GM23338 (cell line): Measurements from ENCODE around the gene MRPL32. TPM values are rescaled to one million over a fixed set of nuclear protein-coding genes. Genes with fewer than 3 reads are reported as not detected.
A peak's percentile ranks its signal among the peaks of the same experiment; 100 is the strongest.

Source experiments
- ATAC-seq: fragments of 200-7000 bp; cut with Tn5 transposase; 3 replicates; pipeline ENCODE4 v1.9.1; 2020
- DNase-seq: peaks from one replicate; pipeline ENCODE4 v3.0.0-alpha.2; 2015; ENCODE audit warnings: low spot score
- H2AFZ ChIP-seq: fragments of 200-600 bp; sonication (generic); 2 replicates; pipeline ENCODE4 v1.8.0; 2016; ENCODE audit warnings: antibody characterized with exemption, mild to moderate bottlenecking, moderate library complexity
- H3F3A ChIP-seq: fragments of 200-600 bp; sonication (generic); replicated peaks from 2 replicates; pipeline ENCODE4 v1.8.0; 2017; ENCODE audit warnings: antibody characterized with exemption, mixed run types, low read depth
- H3K27ac ChIP-seq: fragments of 200-600 bp; sonication (generic); 2 replicates; pipeline ENCODE4 v1.6.1; 2016; ENCODE audit warnings: low read depth
- H3K27me3 ChIP-seq: fragments of 200-600 bp; sonication (generic); 2 replicates; pipeline ENCODE4 v1.8.0; 2016; ENCODE audit warnings: mild to moderate bottlenecking, mixed run types, moderate library complexity; ENCODE audit not compliant: insufficient read depth
- H3K36me3 ChIP-seq: fragments of 200-600 bp; sonication (generic); 2 replicates; pipeline ENCODE4 v1.8.0; 2016; ENCODE audit warnings: mild to moderate bottlenecking; ENCODE audit not compliant: insufficient read depth
- H3K4me1 ChIP-seq: fragments of 200-600 bp; sonication (generic); 2 replicates; pipeline ENCODE4 v1.8.0; 2016; ENCODE audit warnings: mild to moderate bottlenecking, moderate library complexity; ENCODE audit not compliant: insufficient read depth
- H3K4me2 ChIP-seq: fragments of 200-600 bp; sonication (generic); 2 replicates; pipeline ENCODE4 v1.7.1; 2017; ENCODE audit warnings: mixed run types
- H3K4me3 ChIP-seq: fragments of 200-600 bp; sonication (generic); 2 replicates; pipeline ENCODE4 v1.6.1; 2016; ENCODE audit warnings: mixed run types
- H3K79me2 ChIP-seq: fragments of 200-600 bp; sonication (generic); replicated peaks from 2 replicates; pipeline ENCODE4 v1.8.0; 2017; ENCODE audit warnings: mild to moderate bottlenecking; ENCODE audit not compliant: insufficient read depth
- H3K9me2 ChIP-seq: fragments of 200-600 bp; sonication (generic); 2 replicates; pipeline ENCODE4 v1.8.0; 2017; ENCODE audit not compliant: insufficient read depth
- H4K20me1 ChIP-seq: fragments of 200-600 bp; sonication (generic); replicated peaks from 2 replicates; pipeline ENCODE4 v1.8.0; 2017; ENCODE audit warnings: mild to moderate bottlenecking; ENCODE audit not compliant: insufficient read depth
- H3K27ac Mint-ChIP-seq: 2 replicates; pipeline ENCODE4 v1.8.0; 2020; ENCODE audit warnings: inconsistent platforms, mild to moderate bottlenecking, moderate library complexity, mixed read lengths
- H3K27me3 Mint-ChIP-seq: 3 replicates; pipeline ENCODE4 v1.8.0; 2022; ENCODE audit warnings: low read depth, mild to moderate bottlenecking, moderate library complexity, mixed read lengths, inconsistent platforms; ENCODE audit not compliant: insufficient read depth, poor library complexity
- H3K36me3 Mint-ChIP-seq: 3 replicates; pipeline ENCODE4 v1.8.0; 2021; ENCODE audit warnings: low read depth, mild to moderate bottlenecking, inconsistent platforms, moderate library complexity, mixed read lengths
- H3K4me1 Mint-ChIP-seq: 3 replicates; pipeline ENCODE4 v1.8.0; 2020; ENCODE audit warnings: mild to moderate bottlenecking, inconsistent platforms, mixed read lengths
- H3K4me3 Mint-ChIP-seq: 3 replicates; pipeline ENCODE4 v1.8.0; 2021; ENCODE audit warnings: moderate library complexity, mild to moderate bottlenecking, inconsistent platforms, mixed read lengths
- H3K9me3 Mint-ChIP-seq: 3 replicates; pipeline ENCODE4 v1.8.0; 2020; ENCODE audit warnings: moderate library complexity, mild to moderate bottlenecking, inconsistent platforms, mixed read lengths
- CREB1 ChIP-seq: fragments of 250-450 bp; sonication (Bioruptor Pico); IDR thresholded peaks from 2 replicates; pipeline ENCODE4 v1.5.0; 2020; ENCODE audit warnings: low read depth, mild to moderate bottlenecking, moderate library complexity
- EZH2 ChIP-seq: fragments of 200-600 bp; sonication (generic); IDR thresholded peaks from one replicate; pipeline ENCODE4 v1.8.0; 2017; ENCODE audit warnings: antibody characterized with exemption, mild to moderate bottlenecking, low read depth; ENCODE audit not compliant: unreplicated experiment
- EZH2phosphoT487 ChIP-seq: fragments of 200-600 bp; sonication (generic); IDR thresholded peaks from one replicate; pipeline ENCODE4 v1.8.1; 2018; ENCODE audit warnings: antibody characterized with exemption; ENCODE audit not compliant: unreplicated experiment
- JUNB ChIP-seq: IDR thresholded peaks from one replicate; pipeline ENCODE4 v1.6.1; 2016; ENCODE audit warnings: antibody characterized with exemption; ENCODE audit not compliant: unreplicated experiment
- REST ChIP-seq: IDR thresholded peaks from one replicate; pipeline ENCODE4 v1.6.1; 2018; ENCODE audit warnings: antibody characterized with exemption; ENCODE audit not compliant: unreplicated experiment
- STAT1 ChIP-seq: IDR thresholded peaks from one replicate; pipeline ENCODE4 v1.6.1; 2016; ENCODE audit warnings: antibody characterized with exemption; ENCODE audit not compliant: unreplicated experiment
- ZNF114 ChIP-seq: fragments of 250-450 bp; sonication (Bioruptor Pico); IDR thresholded peaks from 2 replicates; pipeline ENCODE4 v1.5.0; 2020; ENCODE audit warnings: mild to moderate bottlenecking, moderate library complexity
- ZNF331 ChIP-seq: fragments of 250-450 bp; sonication (Bioruptor Pico); IDR thresholded peaks from 2 replicates; pipeline ENCODE4 v1.5.0; 2020; ENCODE audit warnings: low read depth, mild to moderate bottlenecking, moderate library complexity
- polyA plus RNA-seq: library from polyadenylated mRNA; unstranded; fragments of >200 nt; fragmentation: Nextera tagmentation; extraction: Ambion mirVana; gene quantifications from 2 replicates; pipeline ENCODE4 v1.2.1, GENCODE V29; 2016
- total RNA-seq: library from RNA; depleted of rRNA; stranded (reverse); fragments of >200 nt; shearing (Covaris generic); gene quantifications from 2 replicates; pipeline ENCODE4 v1.2.3, GENCODE V29; 2014
- TF ChIP-seq, protein P1 (sequence below): fragments of 250-450 bp; sonication (Bioruptor Pico); IDR thresholded peaks from 2 replicates; pipeline ENCODE4 v1.5.0; 2020; ENCODE audit warnings: mild to moderate bottlenecking, moderate library complexity
- TF ChIP-seq, protein P2 (sequence below), 2 experiments: fragments of 200-600 bp in 1 of 2; sonication (generic) in 1 of 2; conservative IDR thresholded peaks; 2 replicates each; pipeline versions ENCODE4 v1.5.1 to v1.6.1; 2016 to 2017; ENCODE audit warnings: antibody characterized with exemption in 2 of 2, low read depth in 2 of 2, mild to moderate bottlenecking in 2 of 2, moderate library complexity in 1 of 2

The MRPL32 gene
- total and polyA plus RNA-seq, 2 experiments from 2014 or later: 93.4 to 303 TPM

DNA sequence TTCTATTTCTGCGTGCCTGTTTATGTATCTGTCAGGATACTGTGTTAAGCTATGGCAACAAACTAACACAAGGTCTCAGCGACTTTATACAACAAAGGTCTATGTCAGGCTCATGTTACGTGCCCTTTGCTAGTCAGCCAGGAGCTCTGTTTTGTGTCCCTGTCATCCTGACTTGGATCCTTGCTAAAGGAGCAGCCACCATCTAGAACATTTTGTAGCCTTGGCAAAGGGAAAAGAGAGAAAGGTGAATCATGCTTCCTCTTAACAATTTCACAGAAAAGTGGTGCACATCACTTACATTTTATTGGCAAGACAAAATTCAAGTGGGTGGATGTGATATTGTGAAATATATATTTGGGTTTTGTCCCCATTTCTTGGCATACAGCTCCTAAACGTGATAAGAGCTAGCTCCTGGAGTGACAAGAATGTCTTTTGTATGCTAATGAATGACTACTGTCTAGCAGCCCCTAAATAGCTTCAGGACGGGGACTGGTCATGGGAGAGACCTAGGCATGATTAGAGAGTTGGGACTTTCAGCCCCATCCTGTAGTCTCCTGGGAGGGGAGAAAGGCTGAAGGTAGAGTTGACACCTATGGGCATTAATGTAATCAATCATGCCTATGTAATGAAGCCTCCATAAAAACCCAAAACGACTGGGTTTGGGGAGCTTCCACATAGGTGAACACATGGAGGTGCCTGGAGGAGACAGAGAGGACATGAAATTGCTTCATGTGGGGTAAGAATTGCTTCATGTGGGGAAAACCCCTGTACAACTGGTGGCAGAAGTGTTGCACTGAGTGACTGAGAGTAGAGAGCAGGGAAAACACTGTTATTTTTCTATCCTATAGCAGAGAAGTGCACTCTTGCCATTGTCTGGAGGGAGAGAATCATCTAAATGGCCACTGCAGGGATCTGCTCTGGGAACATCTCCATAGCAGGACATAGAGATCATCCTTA is 33.0 kb downstream of the MRPL32 start:
- Histone ChIP-seq H3K27me3 (no peaks in the 10 kb centered on the region), H3K4me1 (peaks cover 22% of the 10 kb centered on the region; the same call in 1 of the 2 replicates), H2AFZ (no peak overlapping the region; the same call in 1 of the 2 replicates), H3K4me3 (no peak overlapping the region), H3K79me2 (no peaks in the 10 kb centered on the region), H3K4me2 (0 out of 2 replicates have a peak overlapping the region, but pooled peaks have one; percentile 6), H3F3A (no peaks in the 10 kb centered on the region), H3K9me2 (0 out of 2 replicates have a peak, but pooled peaks cover 6% of the 10 kb centered on the region), H3K36me3 (no peaks in the 10 kb centered on the region; the same call in 1 of the 2 replicates), H4K20me1 (no peaks in the 10 kb centered on the region), H3K27ac (no peak overlapping the region)
- TF ChIP-seq ZNF331 (CRISPR knock-in tag) (no peak), EZH2 (no peak), STAT1 (no peak), JUNB (no peak), CREB1 (CRISPR knock-in tag) (no peak), EZH2phosphoT487 (no peak), REST (no peak), ZNF114 (CRISPR knock-in tag) (no peak)
- TF ChIP-seq, protein P1, sequence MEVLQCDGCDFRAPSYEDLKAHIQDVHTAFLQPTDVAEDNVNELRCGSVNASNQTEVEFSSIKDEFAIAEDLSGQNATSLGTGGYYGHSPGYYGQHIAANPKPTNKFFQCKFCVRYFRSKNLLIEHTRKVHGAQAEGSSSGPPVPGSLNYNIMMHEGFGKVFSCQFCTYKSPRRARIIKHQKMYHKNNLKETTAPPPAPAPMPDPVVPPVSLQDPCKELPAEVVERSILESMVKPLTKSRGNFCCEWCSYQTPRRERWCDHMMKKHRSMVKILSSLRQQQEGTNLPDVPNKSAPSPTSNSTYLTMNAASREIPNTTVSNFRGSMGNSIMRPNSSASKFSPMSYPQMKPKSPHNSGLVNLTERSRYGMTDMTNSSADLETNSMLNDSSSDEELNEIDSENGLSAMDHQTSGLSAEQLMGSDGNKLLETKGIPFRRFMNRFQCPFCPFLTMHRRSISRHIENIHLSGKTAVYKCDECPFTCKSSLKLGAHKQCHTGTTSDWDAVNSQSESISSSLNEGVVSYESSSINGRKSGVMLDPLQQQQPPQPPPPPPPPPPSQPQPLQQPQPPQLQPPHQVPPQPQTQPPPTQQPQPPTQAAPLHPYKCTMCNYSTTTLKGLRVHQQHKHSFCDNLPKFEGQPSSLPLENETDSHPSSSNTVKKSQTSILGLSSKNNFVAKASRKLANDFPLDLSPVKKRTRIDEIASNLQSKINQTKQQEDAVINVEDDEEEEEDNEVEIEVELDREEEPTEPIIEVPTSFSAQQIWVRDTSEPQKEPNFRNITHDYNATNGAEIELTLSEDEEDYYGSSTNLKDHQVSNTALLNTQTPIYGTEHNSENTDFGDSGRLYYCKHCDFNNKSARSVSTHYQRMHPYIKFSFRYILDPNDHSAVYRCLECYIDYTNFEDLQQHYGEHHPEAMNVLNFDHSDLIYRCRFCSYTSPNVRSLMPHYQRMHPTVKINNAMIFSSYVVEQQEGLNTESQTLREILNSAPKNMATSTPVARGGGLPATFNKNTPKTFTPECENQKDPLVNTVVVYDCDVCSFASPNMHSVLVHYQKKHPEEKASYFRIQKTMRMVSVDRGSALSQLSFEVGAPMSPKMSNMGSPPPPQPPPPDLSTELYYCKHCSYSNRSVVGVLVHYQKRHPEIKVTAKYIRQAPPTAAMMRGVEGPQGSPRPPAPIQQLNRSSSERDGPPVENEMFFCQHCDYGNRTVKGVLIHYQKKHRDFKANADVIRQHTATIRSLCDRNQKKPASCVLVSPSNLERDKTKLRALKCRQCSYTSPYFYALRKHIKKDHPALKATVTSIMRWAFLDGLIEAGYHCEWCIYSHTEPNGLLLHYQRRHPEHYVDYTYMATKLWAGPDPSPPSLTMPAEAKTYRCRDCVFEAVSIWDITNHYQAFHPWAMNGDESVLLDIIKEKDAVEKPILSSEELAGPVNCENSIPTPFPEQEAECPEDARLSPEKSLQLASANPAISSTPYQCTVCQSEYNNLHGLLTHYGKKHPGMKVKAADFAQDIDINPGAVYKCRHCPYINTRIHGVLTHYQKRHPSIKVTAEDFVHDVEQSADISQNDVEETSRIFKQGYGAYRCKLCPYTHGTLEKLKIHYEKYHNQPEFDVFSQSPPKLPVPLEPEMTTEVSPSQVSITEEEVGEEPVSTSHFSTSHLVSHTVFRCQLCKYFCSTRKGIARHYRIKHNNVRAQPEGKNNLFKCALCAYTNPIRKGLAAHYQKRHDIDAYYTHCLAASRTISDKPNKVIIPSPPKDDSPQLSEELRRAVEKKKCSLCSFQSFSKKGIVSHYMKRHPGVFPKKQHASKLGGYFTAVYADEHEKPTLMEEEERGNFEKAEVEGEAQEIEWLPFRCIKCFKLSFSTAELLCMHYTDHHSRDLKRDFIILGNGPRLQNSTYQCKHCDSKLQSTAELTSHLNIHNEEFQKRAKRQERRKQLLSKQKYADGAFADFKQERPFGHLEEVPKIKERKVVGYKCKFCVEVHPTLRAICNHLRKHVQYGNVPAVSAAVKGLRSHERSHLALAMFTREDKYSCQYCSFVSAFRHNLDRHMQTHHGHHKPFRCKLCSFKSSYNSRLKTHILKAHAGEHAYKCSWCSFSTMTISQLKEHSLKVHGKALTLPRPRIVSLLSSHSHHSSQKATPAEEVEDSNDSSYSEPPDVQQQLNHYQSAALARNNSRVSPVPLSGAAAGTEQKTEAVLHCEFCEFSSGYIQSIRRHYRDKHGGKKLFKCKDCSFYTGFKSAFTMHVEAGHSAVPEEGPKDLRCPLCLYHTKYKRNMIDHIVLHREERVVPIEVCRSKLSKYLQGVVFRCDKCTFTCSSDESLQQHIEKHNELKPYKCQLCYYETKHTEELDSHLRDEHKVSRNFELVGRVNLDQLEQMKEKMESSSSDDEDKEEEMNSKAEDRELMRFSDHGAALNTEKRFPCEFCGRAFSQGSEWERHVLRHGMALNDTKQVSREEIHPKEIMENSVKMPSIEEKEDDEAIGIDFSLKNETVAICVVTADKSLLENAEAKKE (CRISPR knock-in tag): no peak
- TF ChIP-seq, protein P2, sequence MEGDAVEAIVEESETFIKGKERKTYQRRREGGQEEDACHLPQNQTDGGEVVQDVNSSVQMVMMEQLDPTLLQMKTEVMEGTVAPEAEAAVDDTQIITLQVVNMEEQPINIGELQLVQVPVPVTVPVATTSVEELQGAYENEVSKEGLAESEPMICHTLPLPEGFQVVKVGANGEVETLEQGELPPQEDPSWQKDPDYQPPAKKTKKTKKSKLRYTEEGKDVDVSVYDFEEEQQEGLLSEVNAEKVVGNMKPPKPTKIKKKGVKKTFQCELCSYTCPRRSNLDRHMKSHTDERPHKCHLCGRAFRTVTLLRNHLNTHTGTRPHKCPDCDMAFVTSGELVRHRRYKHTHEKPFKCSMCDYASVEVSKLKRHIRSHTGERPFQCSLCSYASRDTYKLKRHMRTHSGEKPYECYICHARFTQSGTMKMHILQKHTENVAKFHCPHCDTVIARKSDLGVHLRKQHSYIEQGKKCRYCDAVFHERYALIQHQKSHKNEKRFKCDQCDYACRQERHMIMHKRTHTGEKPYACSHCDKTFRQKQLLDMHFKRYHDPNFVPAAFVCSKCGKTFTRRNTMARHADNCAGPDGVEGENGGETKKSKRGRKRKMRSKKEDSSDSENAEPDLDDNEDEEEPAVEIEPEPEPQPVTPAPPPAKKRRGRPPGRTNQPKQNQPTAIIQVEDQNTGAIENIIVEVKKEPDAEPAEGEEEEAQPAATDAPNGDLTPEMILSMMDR (conservative IDR thresholded peaks at IDR 0.05; ENCODE audit: low read depth in 2 of 2): no peak
- peaks cover 5% of the 10 kb centered on the region; the same call in 2 of the 3 replicates for H3K9me3 Mint-ChIP-seq
- peaks cover 17% of the 10 kb centered on the region for H3K4me1 Mint-ChIP-seq
- no peak overlapping the region for H3K27ac Mint-ChIP-seq
- DNase-seq: peak; percentile 5
- H3K36me3 Mint-ChIP-seq: peaks cover 4% of the 10 kb centered on the region; the same call in 1 of the 3 replicates
- H3K4me3 Mint-ChIP-seq: no peak overlapping the region
- peaks cover 6% of the 10 kb centered on the region for H3K27me3 Mint-ChIP-seq
- peak; percentile 65; the same call in 2 of the 3 replicates for ATAC-seq
